ENCODE data around the gene ROM1.
A peak's percentile ranks its signal among the peaks of the same experiment; 100 is the strongest.

ROM1 gene

DNA sequence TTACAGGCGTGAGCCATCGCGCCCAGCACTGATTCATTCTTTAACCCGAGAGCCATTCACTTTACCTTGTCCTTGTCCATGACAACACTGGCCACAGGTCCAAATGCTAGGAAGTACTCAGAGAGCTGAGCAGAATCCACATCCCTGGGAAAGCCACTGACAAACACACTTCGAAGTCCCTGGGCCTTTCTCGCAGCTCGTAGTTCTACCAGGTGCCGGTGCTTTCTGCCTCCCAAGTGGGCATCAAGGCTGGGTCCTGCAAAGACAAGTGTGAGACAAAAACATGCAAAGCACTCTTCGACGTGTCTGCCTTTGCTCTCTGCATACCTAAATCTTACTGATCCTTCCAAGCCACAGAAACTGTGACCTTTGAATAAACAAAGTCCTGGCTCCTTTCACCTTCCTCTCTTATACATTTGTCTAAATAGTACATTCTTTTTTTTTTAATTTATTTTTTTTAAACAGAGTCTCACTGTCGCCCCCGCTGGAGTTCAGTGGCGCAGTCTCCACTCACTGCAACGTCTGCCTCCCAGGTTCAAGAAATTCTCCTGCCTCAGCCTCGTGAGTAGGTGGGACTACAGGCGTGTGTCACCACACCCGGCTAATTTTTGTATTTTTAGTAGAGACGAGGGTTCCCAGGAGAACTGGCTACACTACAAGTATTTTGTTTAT is 24.0 kb upstream of the ROM1 start:
- Histone ChIP-seq H3K4me1 (ENCODE audit: control insufficient read depth in 1 of 2, insufficient read depth in 1 of 2, low read depth in 1 of 2, low read length in 1 of 2) (peaks cover 29 to 33% of the 10 kb centered on the region in 2 experiments), H3K9me3 (no peaks in the 10 kb centered on the region), H3K4me3 (ENCODE audit: low read depth in 1 of 2, low read length in 1 of 2) (no peak overlapping the region), H3K36me3 (peaks cover 28% of the 10 kb centered on the region), H3K27me3 (no peaks in the 10 kb centered on the region), H3K27ac (no peak overlapping the region)
- TF ChIP-seq, protein P1, sequence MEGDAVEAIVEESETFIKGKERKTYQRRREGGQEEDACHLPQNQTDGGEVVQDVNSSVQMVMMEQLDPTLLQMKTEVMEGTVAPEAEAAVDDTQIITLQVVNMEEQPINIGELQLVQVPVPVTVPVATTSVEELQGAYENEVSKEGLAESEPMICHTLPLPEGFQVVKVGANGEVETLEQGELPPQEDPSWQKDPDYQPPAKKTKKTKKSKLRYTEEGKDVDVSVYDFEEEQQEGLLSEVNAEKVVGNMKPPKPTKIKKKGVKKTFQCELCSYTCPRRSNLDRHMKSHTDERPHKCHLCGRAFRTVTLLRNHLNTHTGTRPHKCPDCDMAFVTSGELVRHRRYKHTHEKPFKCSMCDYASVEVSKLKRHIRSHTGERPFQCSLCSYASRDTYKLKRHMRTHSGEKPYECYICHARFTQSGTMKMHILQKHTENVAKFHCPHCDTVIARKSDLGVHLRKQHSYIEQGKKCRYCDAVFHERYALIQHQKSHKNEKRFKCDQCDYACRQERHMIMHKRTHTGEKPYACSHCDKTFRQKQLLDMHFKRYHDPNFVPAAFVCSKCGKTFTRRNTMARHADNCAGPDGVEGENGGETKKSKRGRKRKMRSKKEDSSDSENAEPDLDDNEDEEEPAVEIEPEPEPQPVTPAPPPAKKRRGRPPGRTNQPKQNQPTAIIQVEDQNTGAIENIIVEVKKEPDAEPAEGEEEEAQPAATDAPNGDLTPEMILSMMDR (IDR thresholded peaks at IDR 0.05): no peak

DNA sequence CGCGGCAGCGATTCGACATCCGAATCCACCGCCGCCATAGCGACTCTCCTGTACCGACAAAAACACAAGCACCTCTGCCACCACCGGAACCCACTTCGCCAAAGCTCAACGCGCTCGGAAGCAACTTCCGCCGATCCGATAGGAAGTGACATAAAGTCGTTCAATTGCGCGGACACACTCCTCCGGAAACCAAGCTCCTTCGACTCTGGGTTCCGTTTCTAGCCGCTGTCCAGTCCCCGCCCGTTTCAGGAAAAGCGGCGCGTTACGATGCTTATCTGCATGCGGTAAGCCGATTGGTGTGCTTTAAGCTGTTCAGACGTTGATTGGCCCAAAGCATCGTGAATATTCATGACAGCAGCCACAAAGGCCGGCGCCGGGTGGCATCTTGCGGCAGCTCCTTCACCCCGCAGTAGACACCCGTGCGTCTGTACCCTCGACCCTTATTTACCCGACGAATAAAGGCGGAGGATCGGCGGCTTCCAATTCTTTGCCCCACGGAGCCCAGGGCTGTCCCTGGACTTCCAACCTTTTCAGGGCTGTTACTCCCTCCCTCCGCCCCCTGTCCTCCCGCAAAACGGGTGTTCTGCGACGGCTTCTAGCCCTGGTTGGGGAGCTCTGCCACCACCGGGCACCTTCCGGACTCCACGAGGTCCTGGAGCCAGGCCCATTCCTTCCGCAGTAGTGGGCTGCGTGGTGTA is 21.5 kb upstream of the ROM1 start, which contains the start of gene TUT1:
Gene TUT1 (minus strand): TSS at position 76 of the 698 bp plus-strand sequence. CDS start 38 bp downstream, at position 38.
- TF ChIP-seq, protein P1 (IDR thresholded peaks at IDR 0.05): peak; percentile 39
- Histone ChIP-seq H3K27me3 (no peaks in the 10 kb centered on the region), H3K27ac (peak within 1 kb of the TSS; percentile 90), H3K9me3 (no peaks in the 10 kb centered on the region), H3K4me3 (ENCODE audit: low read depth in 1 of 2, low read length in 1 of 2) (peak within 1 kb of the TSS; percentile 76 to 85), H3K4me1 (ENCODE audit: control insufficient read depth in 1 of 2, insufficient read depth in 1 of 2, low read depth in 1 of 2, low read length in 1 of 2) (peaks cover 29 to 33% of the 10 kb centered on the region in 2 experiments), H3K36me3 (peaks cover 39% of the 10 kb centered on the region)

DNA sequence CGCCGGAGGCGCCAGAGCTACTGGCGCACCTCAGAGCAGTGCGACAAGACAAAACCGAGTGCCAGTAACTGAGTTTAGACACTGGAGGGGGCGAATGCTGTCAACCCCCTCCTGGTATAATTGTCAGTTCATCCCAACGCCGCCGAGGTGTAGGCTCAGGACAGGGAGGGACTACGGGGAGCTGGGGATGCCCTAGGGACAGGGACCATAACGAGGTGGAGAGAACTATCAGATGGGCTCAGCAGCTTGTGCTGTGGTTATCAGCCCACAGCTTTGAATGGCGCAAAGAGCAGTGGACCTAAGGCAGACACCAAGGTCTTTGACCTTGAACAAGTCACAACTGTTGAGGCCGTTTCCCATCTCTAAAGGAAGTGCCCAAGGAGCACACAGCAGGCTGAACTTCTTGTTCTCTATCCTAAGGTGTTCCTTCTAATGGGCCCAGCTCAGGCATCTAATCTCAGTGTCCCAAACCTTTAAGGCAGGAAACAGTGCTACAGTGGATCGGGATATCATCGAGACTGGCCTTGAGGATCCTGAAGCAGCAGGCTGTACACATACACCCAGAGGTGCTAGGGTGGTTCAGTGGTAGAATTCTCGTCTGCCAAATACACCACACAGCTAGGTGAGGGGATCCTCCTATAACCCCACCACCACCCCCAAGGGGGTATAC is 20.8 kb upstream of the ROM1 start:
- H3K27ac ChIP-seq: peak overlapping the region; percentile 90
- H3K9me3 ChIP-seq: no peaks in the 10 kb centered on the region
- peaks cover 43% of the 10 kb centered on the region for H3K36me3 ChIP-seq
- H3K27me3 ChIP-seq: no peaks in the 10 kb centered on the region
- peak overlapping the region; percentile 76 to 85 for H3K4me3 ChIP-seq (ENCODE audit: low read depth in 1 of 2, low read length in 1 of 2)
- H3K4me1 ChIP-seq (ENCODE audit: control insufficient read depth in 1 of 2, insufficient read depth in 1 of 2, low read depth in 1 of 2, low read length in 1 of 2): peaks cover 29 to 33% of the 10 kb centered on the region in 2 experiments
- TF ChIP-seq, protein P1 (IDR thresholded peaks at IDR 0.05): no peak

DNA sequence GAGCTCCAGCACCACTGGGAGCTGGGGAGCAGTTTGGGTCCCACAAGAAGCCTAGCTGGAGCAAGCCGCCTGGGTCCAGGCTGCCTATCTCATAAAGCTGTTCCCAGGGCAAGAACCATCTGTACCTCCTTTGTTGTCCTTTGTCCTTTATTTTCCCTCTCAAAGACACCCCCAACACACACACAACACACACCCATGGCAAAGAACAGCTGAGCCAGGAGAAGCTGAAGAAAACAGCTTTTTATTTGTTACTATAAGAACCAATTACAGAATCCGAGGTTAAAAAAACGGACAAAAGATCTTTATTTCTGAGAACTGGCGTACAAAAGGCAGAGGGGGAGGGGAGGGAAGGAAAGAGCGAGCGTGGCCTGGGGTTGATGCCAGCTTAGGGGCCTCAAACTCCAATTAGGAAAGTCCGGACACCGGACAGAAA is 20.1 kb upstream of the ROM1 start:
- TF ChIP-seq, protein P1 (IDR thresholded peaks at IDR 0.05): no peak
- Histone ChIP-seq H3K27me3 (no peaks in the 10 kb centered on the region), H3K4me1 (ENCODE audit: control insufficient read depth in 1 of 2, insufficient read depth in 1 of 2, low read depth in 1 of 2, low read length in 1 of 2) (peaks cover 29 to 33% of the 10 kb centered on the region in 2 experiments), H3K36me3 (peaks cover 45% of the 10 kb centered on the region), H3K27ac (peak overlapping the region; percentile 90), H3K4me3 (ENCODE audit: low read depth in 1 of 2, low read length in 1 of 2) (peak overlapping the region; percentile 76 to 85), H3K9me3 (no peaks in the 10 kb centered on the region)

DNA sequence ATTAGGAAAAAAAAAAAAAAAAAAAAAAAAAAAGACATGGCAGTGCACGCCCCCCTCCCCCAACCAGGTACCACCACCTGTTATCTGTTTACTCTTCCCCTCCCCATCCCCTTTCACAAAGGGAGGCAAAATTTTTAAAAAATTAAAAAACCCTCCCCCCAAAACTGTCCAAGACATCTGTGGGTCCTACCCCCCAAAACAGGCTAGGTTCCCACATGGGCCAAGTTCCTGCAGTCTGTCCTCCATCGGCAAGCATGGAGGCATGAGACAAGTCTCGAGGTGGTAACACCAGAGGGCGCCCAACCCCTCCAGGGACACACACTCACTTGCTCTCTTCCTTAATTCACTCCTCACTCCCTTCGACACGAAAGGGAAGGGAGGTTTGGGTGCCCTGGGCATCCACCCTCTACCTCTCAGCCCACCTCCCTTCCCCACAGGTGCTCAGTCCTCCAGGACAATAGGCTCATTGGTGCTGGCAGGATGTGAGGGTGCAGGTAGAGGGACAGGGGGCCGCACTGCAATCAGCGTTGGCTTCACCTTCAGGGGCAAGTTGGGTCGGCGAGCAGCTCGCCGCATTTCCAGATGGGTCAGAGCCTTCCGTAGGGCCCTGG is 19.5 kb upstream of the ROM1 start:
- Histone ChIP-seq H3K4me3 (ENCODE audit: low read depth in 1 of 2, low read length in 1 of 2) (peak overlapping the region in 1 of 2 experiments; percentile 85), H3K9me3 (no peaks in the 10 kb centered on the region), H3K4me1 (ENCODE audit: control insufficient read depth in 1 of 2, insufficient read depth in 1 of 2, low read depth in 1 of 2, low read length in 1 of 2) (peaks cover 30 to 34% of the 10 kb centered on the region in 2 experiments), H3K36me3 (peaks cover 50% of the 10 kb centered on the region), H3K27ac (peak overlapping the region; percentile 65), H3K27me3 (no peaks in the 10 kb centered on the region)
- TF ChIP-seq, protein P1 (IDR thresholded peaks at IDR 0.05): peak; percentile 69
